SK-N-SH (cell line): Measurements from ENCODE around the gene SAA1. TPM values are rescaled to one million over a fixed set of nuclear protein-coding genes. Genes with fewer than 3 reads are reported as not detected.

Experiments
- CTCF ChIA-PET: fragments of 300-600, 350-600 bp; formaldehyde crosslinking; extraction: SDS; loops from one replicate; lab custom pipeline; 2021; lab: Yijun Ruan, JAX
- POLR2A ChIA-PET: fragments of 350-600 bp; sonication (Branson Sonifier 250); formaldehyde crosslinking; extraction: SDS; loops from one replicate; lab custom pipeline; 2020; ENCODE audit warnings: antibody characterized with exemption, inconsistent platforms; lab: Yijun Ruan, JAX
- DNase-seq: peaks from one replicate; pipeline ENCODE4 v3.0.0; 2012
- H2AFZ ChIP-seq: fragments of 200-600 bp; sonication (generic); 2 replicates; pipeline ENCODE4 v1.8.1; 2016; ENCODE audit warnings: antibody characterized with exemption, mild to moderate bottlenecking, low read depth
- H3F3A ChIP-seq: fragments of 200-600 bp; sonication (generic); replicated peaks from 2 replicates; pipeline ENCODE3; 2016; ENCODE audit warnings: antibody characterized with exemption, mild to moderate bottlenecking; ENCODE audit not compliant: insufficient read depth
- H3K27ac ChIP-seq, 2 experiments: fragments of 200-500 bp in 1 of 2; fragments of 200-600 bp in 1 of 2; sonication (Bioruptor generic) in 1 of 2; sonication (generic), shearing (Covaris generic) in 1 of 2; 2 replicates each; pipeline versions ENCODE4 v1.5.1 to v1.6.1; 2014 to 2016; ENCODE audit warnings: low read depth in 2 of 2, inconsistent platforms in 1 of 2, low read length in 1 of 2, mild to moderate bottlenecking in 1 of 2, mixed read lengths in 1 of 2
- H3K27me3 ChIP-seq: fragments of 200-600 bp; sonication (generic), shearing (Covaris generic); 2 replicates; pipeline ENCODE4 v1.6.1; 2016; ENCODE audit warnings: mixed run types; ENCODE audit not compliant: insufficient read depth
- H3K36me3 ChIP-seq, 2 experiments: fragments of 200-500 bp in 1 of 2; fragments of 200-600 bp in 1 of 2; sonication (Bioruptor generic) in 1 of 2; sonication (generic) in 1 of 2; replicated peaks in 1 of 2; 2 replicates each; pipeline versions ENCODE3 to v1.5.1; 2014 to 2016; ENCODE audit warnings: low read length in 1 of 2, mild to moderate bottlenecking in 1 of 2; ENCODE audit not compliant: insufficient read depth in 2 of 2, control insufficient read depth in 1 of 2
- H3K4me1 ChIP-seq, 2 experiments: fragments of 200-500 bp in 1 of 2; fragments of 200-600 bp in 1 of 2; sonication (Bioruptor generic) in 1 of 2; sonication (generic), shearing (Covaris generic) in 1 of 2; 2 replicates each; pipeline versions ENCODE4 v1.5.1 to v1.6.1; 2014 to 2016; ENCODE audit warnings: low read depth in 1 of 2, low read length in 1 of 2, mixed run types in 1 of 2; ENCODE audit not compliant: insufficient read depth in 2 of 2, control insufficient read depth in 1 of 2
- H3K4me2 ChIP-seq: fragments of 200-600 bp; sonication (generic), shearing (Covaris generic); 2 replicates; pipeline ENCODE4 v1.6.1; 2017; ENCODE audit warnings: mixed run types
- H3K4me3 ChIP-seq, 2 experiments: fragments of 200-500 bp in 1 of 2; fragments of 200-600 bp in 1 of 2; sonication (Bioruptor generic) in 1 of 2; sonication (generic), shearing (Covaris generic) in 1 of 2; 2 replicates each; pipeline versions ENCODE4 v1.5.1 to v1.8.1; 2014 to 2016; ENCODE audit warnings: low read depth in 2 of 2, inconsistent platforms in 1 of 2, low read length in 1 of 2, mild to moderate bottlenecking in 1 of 2, mixed read lengths in 1 of 2, moderate library complexity in 1 of 2
- H3K79me2 ChIP-seq: fragments of 200-600 bp; sonication (generic); 2 replicates; pipeline ENCODE4 v1.8.1; 2017; ENCODE audit warnings: mild to moderate bottlenecking; ENCODE audit not compliant: insufficient read depth
- H3K9ac ChIP-seq: fragments of 200-600 bp; sonication (generic); 2 replicates; pipeline ENCODE4 v1.6.1; 2017; ENCODE audit warnings: mixed run types
- H3K9me2 ChIP-seq: fragments of 200-600 bp; sonication (generic); 2 replicates; pipeline ENCODE4 v1.6.1; 2017; ENCODE audit warnings: mixed run types
- H3K9me3 ChIP-seq: fragments of 200-600 bp; sonication (generic); 2 replicates; pipeline ENCODE4 v1.6.1; 2017; ENCODE audit warnings: mixed run types, mild to moderate bottlenecking, moderate library complexity
- H4K20me1 ChIP-seq: fragments of 200-600 bp; sonication (generic); 2 replicates; pipeline ENCODE4 v1.6.1; 2017; ENCODE audit warnings: mild to moderate bottlenecking, mixed run types; ENCODE audit not compliant: insufficient read depth
- CHD2 ChIP-seq: fragments of 150-350 bp; IDR thresholded peaks from 2 replicates; pipeline ENCODE4 v1.6.1; 2018; ENCODE audit warnings: low read length; ENCODE audit not compliant: partially characterized antibody
- ELF1 ChIP-seq: IDR thresholded peaks from 2 replicates; pipeline ENCODE4 v1.4.0; 2012
- FOSL2 ChIP-seq: IDR thresholded peaks from 2 replicates; pipeline ENCODE4 v1.4.0; 2012; ENCODE audit warnings: low read depth, mild to moderate bottlenecking, moderate library complexity, borderline replicate concordance
- GABPA ChIP-seq: IDR thresholded peaks from 2 replicates; pipeline ENCODE4 v1.4.0; 2012; ENCODE audit warnings: low read depth, mild to moderate bottlenecking
- GATA2 ChIP-seq: sonication (generic); formaldehyde crosslinking; IDR thresholded peaks from 2 replicates; pipeline ENCODE4 v1.5.0; 2020; ENCODE audit warnings: mild to moderate bottlenecking, missing genetic modification reagents
- MEF2A ChIP-seq: IDR thresholded peaks from 2 replicates; pipeline ENCODE4 v1.4.0; 2012; ENCODE audit warnings: low read depth, borderline replicate concordance
- NRF1 ChIP-seq: IDR thresholded peaks from 2 replicates; pipeline ENCODE4 v1.6.1; 2012; ENCODE audit warnings: low read depth, mild to moderate bottlenecking, low read length
- POLR2AphosphoS5 ChIP-seq: IDR thresholded peaks from 2 replicates; pipeline ENCODE4 v1.6.1; 2012; ENCODE audit warnings: low read depth, low read length
- RAD21 ChIP-seq: IDR thresholded peaks from 2 replicates; pipeline ENCODE4 v1.6.1; 2012; ENCODE audit warnings: mild to moderate bottlenecking, low read length
- RCOR1 ChIP-seq: fragments of 150-350 bp; IDR thresholded peaks from 2 replicates; pipeline ENCODE4 v1.6.1; 2017; ENCODE audit warnings: antibody characterized with exemption, low read length
- RFX5 ChIP-seq: IDR thresholded peaks from 2 replicates; pipeline ENCODE4 v1.6.1; 2012; ENCODE audit warnings: mild to moderate bottlenecking, improper control_type of control experiment, low read length
- TEAD4 ChIP-seq: IDR thresholded peaks from 2 replicates; pipeline ENCODE4 v1.4.0; 2012; ENCODE audit warnings: mild to moderate bottlenecking, borderline replicate concordance; ENCODE audit not compliant: insufficient read depth
- WGBS: methylation state at CpG from one replicate; pipeline ENCODE4 v1.1.6; 2017; ENCODE audit warnings: low lambda C conversion rate; 5-methylcytosine and 5-hydroxymethylcytosine counted together
- polyA plus RNA-seq, 3 experiments: library from polyadenylated mRNA; depleted of rRNA; stranded (reverse); fragments of >200 nt; gene quantifications; 2 replicates each; pipeline ENCODE4 v1.2.3, GENCODE V29; 2012
- TF ChIP-seq, protein P1 (sequence below): IDR thresholded peaks from 2 replicates; pipeline ENCODE4 v1.4.0; 2012; ENCODE audit warnings: low read depth
- TF ChIP-seq, protein P2 (sequence below): IDR thresholded peaks from 2 replicates; pipeline ENCODE4 v1.4.0; 2012; ENCODE audit warnings: low read depth, borderline replicate concordance
- TF ChIP-seq, protein P3 (sequence below): fragments of 150-350 bp; IDR thresholded peaks from 2 replicates; pipeline ENCODE4 v1.6.1; 2017; ENCODE audit warnings: antibody characterized with exemption, low read length, low read depth, borderline replicate concordance
- TF ChIP-seq, protein P4 (sequence below): IDR thresholded peaks from 2 replicates; pipeline ENCODE4; 2012
- TF ChIP-seq, protein P5 (sequence below): IDR thresholded peaks from 2 replicates; pipeline ENCODE4 v1.4.0; 2012; ENCODE audit warnings: low read depth, borderline replicate concordance

SAA1 gene
- polyA plus RNA-seq, 1 of the 3 experiments (the other 2 are of a cell fraction), result not detected

DNA sequence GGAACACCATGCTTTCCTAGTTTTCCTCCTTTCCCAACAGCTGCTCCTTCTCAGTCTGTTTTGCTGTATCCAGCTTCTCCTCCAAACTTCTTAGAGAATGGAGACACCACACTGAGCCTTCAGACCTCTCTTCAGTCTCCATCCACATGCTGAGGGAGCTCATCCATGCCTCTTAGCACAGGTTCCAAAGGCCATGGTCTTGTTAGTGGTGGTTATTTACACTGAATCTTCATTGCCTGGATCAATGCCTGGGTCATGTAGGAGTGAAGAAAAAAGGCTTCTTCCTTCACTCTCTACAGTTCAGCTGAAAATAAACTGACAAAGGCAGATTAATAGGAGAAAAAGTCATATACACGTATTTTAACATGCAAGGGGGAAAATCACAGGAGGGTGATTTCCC is 26.4 kb upstream of the SAA1 start:
- DNase-seq, result no peak
- Histone ChIP-seq H3K9ac (no peak overlapping the region), H4K20me1 (no peaks in the 10 kb centered on the region), H2AFZ (no peak overlapping the region), H3K4me2 (no peak overlapping the region), H3K9me3 (no peaks in the 10 kb centered on the region), H3K36me3 (no peaks in the 10 kb centered on the region), H3K27me3 (peaks cover 13% of the 10 kb centered on the region; the same call in 1 of the 2 replicates), H3K27ac (no peak overlapping the region), H3K79me2 (no peaks in the 10 kb centered on the region), H3F3A (no peaks in the 10 kb centered on the region), H3K4me1 (no peaks in the 10 kb centered on the region), H3K4me3 (no peak overlapping the region), H3K9me2 (no peaks in the 10 kb centered on the region)
- WGBS, result 23% methylated on average over 1 of the region's 1 CpG
- POLR2A ChIA-PET, result no interaction called here
- CTCF ChIA-PET, result no interaction called here
- TF ChIP-seq GATA2 (CRISPR knock-in tag), result no peak
- no peak for TF ChIP-seq FOSL2
- no peak for TF ChIP-seq RFX5
- TF ChIP-seq MEF2A, result no peak
- no peak for TF ChIP-seq ELF1
- TF ChIP-seq, protein P1, sequence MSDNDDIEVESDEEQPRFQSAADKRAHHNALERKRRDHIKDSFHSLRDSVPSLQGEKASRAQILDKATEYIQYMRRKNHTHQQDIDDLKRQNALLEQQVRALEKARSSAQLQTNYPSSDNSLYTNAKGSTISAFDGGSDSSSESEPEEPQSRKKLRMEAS, result no peak
- TF ChIP-seq RCOR1, result no peak
- no peak for TF ChIP-seq CHD2
- no peak for TF ChIP-seq GABPA
- no peak for TF ChIP-seq RAD21
- TF ChIP-seq, protein P2, sequence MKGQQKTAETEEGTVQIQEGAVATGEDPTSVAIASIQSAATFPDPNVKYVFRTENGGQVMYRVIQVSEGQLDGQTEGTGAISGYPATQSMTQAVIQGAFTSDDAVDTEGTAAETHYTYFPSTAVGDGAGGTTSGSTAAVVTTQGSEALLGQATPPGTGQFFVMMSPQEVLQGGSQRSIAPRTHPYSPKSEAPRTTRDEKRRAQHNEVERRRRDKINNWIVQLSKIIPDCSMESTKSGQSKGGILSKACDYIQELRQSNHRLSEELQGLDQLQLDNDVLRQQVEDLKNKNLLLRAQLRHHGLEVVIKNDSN, result no peak
- TF ChIP-seq TEAD4, result no peak
- TF ChIP-seq, protein P3, sequence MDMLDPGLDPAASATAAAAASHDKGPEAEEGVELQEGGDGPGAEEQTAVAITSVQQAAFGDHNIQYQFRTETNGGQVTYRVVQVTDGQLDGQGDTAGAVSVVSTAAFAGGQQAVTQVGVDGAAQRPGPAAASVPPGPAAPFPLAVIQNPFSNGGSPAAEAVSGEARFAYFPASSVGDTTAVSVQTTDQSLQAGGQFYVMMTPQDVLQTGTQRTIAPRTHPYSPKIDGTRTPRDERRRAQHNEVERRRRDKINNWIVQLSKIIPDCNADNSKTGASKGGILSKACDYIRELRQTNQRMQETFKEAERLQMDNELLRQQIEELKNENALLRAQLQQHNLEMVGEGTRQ, result no peak
- TF ChIP-seq POLR2AphosphoS5, result no peak
- TF ChIP-seq NRF1, result no peak
- TF ChIP-seq, protein P4, sequence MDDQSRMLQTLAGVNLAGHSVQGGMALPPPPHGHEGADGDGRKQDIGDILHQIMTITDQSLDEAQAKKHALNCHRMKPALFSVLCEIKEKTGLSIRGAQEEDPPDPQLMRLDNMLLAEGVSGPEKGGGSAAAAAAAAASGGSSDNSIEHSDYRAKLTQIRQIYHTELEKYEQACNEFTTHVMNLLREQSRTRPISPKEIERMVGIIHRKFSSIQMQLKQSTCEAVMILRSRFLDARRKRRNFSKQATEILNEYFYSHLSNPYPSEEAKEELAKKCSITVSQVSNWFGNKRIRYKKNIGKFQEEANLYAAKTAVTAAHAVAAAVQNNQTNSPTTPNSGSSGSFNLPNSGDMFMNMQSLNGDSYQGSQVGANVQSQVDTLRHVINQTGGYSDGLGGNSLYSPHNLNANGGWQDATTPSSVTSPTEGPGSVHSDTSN, result no peak
- TF ChIP-seq, protein P5, sequence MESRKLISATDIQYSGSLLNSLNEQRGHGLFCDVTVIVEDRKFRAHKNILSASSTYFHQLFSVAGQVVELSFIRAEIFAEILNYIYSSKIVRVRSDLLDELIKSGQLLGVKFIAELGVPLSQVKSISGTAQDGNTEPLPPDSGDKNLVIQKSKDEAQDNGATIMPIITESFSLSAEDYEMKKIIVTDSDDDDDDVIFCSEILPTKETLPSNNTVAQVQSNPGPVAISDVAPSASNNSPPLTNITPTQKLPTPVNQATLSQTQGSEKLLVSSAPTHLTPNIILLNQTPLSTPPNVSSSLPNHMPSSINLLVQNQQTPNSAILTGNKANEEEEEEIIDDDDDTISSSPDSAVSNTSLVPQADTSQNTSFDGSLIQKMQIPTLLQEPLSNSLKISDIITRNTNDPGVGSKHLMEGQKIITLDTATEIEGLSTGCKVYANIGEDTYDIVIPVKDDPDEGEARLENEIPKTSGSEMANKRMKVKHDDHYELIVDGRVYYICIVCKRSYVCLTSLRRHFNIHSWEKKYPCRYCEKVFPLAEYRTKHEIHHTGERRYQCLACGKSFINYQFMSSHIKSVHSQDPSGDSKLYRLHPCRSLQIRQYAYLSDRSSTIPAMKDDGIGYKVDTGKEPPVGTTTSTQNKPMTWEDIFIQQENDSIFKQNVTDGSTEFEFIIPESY, result no peak
